KMS-11 (cell line): ENCODE data around the gene TRPV5.

ENCODE experiments used
- H2AFZ ChIP-seq: fragments of 200-600 bp; sonication (generic); 2 replicates; pipeline ENCODE4 v1.6.1; 2016; ENCODE audit warnings: antibody characterized with exemption, mixed run types, low read depth
- H3K27ac ChIP-seq: fragments of 200-600 bp; sonication (generic); 2 replicates; pipeline ENCODE4 v1.6.1; 2016; ENCODE audit warnings: mild to moderate bottlenecking, mixed run types
- H3K27me3 ChIP-seq: fragments of 200-600 bp; sonication (generic); 2 replicates; pipeline ENCODE4 v1.6.1; 2017; ENCODE audit warnings: mild to moderate bottlenecking, low read depth, mixed run types, moderate library complexity; ENCODE audit not compliant: insufficient read depth
- H3K36me3 ChIP-seq: fragments of 200-600 bp; sonication (generic); 2 replicates; pipeline ENCODE4 v1.6.1; 2017; ENCODE audit warnings: mild to moderate bottlenecking, mixed run types; ENCODE audit not compliant: insufficient read depth
- H3K4me1 ChIP-seq: fragments of 200-600 bp; sonication (generic); 2 replicates; pipeline ENCODE4 v1.6.1; 2016; ENCODE audit warnings: mild to moderate bottlenecking, low read depth, mixed run types; ENCODE audit not compliant: poor library complexity, severe bottlenecking
- H3K4me2 ChIP-seq: fragments of 200-600 bp; sonication (generic); 2 replicates; pipeline ENCODE4 v1.7.0; 2016; ENCODE audit warnings: mild to moderate bottlenecking, mixed run types
- H3K4me3 ChIP-seq: fragments of 200-600 bp; sonication (generic); IDR thresholded peaks from 2 replicates; pipeline ENCODE4 v1.6.1; 2017; ENCODE audit warnings: low read depth, low read length, mixed read lengths; ENCODE audit not compliant: insufficient read depth
- H3K79me2 ChIP-seq: fragments of 200-600 bp; sonication (generic); 2 replicates; pipeline ENCODE4 v1.6.1; 2016; ENCODE audit warnings: low read depth, mixed run types; ENCODE audit not compliant: insufficient read depth
- H3K9ac ChIP-seq: fragments of 200-600 bp; sonication (generic); 2 replicates; pipeline ENCODE4 v1.6.1; 2016; ENCODE audit warnings: mild to moderate bottlenecking, mixed run types
- H4K20me1 ChIP-seq: fragments of 200-600 bp; sonication (generic); 2 replicates; pipeline ENCODE4 v1.6.1; 2016; ENCODE audit warnings: mild to moderate bottlenecking, mixed run types; ENCODE audit not compliant: insufficient read depth
- CTCF ChIP-seq: fragments of 200-600 bp; sonication (generic); conservative IDR thresholded peaks from 2 replicates; pipeline ENCODE4 v1.6.1; 2017; ENCODE audit warnings: low read depth, mild to moderate bottlenecking, antibody characterized with exemption, low read length, moderate library complexity, mixed read lengths

TRPV5 gene

GRCh38 chr7:142870147-142870559 lies 63.4 kb downstream of the TRPV5 start:
- Histone ChIP-seq H3K36me3 (no peaks in the 10 kb centered on the region), H3K9ac (no peak overlapping the region), H3K4me1 (no peaks in the 10 kb centered on the region), H2AFZ (no peak overlapping the region), H4K20me1 (no peaks in the 10 kb centered on the region), H3K27me3 (no peaks in the 10 kb centered on the region), H3K4me2 (no peak overlapping the region), H3K27ac (no peak overlapping the region), H3K4me3 (no peak overlapping the region), H3K79me2 (no peaks in the 10 kb centered on the region)
- TF ChIP-seq CTCF: no peak

GRCh38 chr7:142869434-142869833 lies 64.1 kb downstream of the TRPV5 start:
- no peak overlapping the region for H3K27ac ChIP-seq
- H3K9ac ChIP-seq: no peak overlapping the region
- no peak overlapping the region for H2AFZ ChIP-seq
- TF ChIP-seq CTCF: no peak
- no peaks in the 10 kb centered on the region for H3K36me3 ChIP-seq
- H3K27me3 ChIP-seq: no peaks in the 10 kb centered on the region
- no peak overlapping the region for H3K4me2 ChIP-seq
- no peaks in the 10 kb centered on the region for H3K79me2 ChIP-seq
- no peaks in the 10 kb centered on the region for H4K20me1 ChIP-seq
- H3K4me1 ChIP-seq: no peaks in the 10 kb centered on the region
- H3K4me3 ChIP-seq: no peak overlapping the region

GRCh38 chr7:142868986-142869415 lies 64.5 kb downstream of the TRPV5 start:
- H4K20me1 ChIP-seq: no peaks in the 10 kb centered on the region
- H3K4me1 ChIP-seq: no peaks in the 10 kb centered on the region
- H3K4me3 ChIP-seq: no peak overlapping the region
- no peaks in the 10 kb centered on the region for H3K27me3 ChIP-seq
- no peak overlapping the region for H2AFZ ChIP-seq
- no peaks in the 10 kb centered on the region for H3K36me3 ChIP-seq
- H3K9ac ChIP-seq: no peak overlapping the region
- H3K79me2 ChIP-seq: no peaks in the 10 kb centered on the region
- H3K4me2 ChIP-seq: no peak overlapping the region
- no peak overlapping the region for H3K27ac ChIP-seq
- no peak for TF ChIP-seq CTCF

GRCh38 chr7:142868188-142868985 lies 65.2 kb downstream of the TRPV5 start:
- Histone ChIP-seq H2AFZ (no peak overlapping the region), H4K20me1 (no peaks in the 10 kb centered on the region), H3K36me3 (no peaks in the 10 kb centered on the region), H3K27me3 (no peaks in the 10 kb centered on the region), H3K4me2 (no peak overlapping the region), H3K79me2 (no peaks in the 10 kb centered on the region), H3K4me1 (no peaks in the 10 kb centered on the region), H3K9ac (no peak overlapping the region), H3K4me3 (no peak overlapping the region), H3K27ac (no peak overlapping the region)
- TF ChIP-seq CTCF: no peak
